Peyer's patch (tissue), 4 donors: ENCODE measurements around the gene LRCH4. TPM values are rescaled to one million over a fixed set of nuclear protein-coding genes. Genes with fewer than 3 reads are reported as not detected.

ENCODE experiments used
- DNase-seq, 3 donors: peaks; one replicate each; pipeline ENCODE4 v3.0.0-alpha.2; 2017 to 2019
- H3K27ac ChIP-seq, 4 donors: fragments of 200-600 bp; sonication (generic); one replicate each; pipeline ENCODE4 v1.5.1; 2016 to 2019
- H3K27me3 ChIP-seq, 2 donors: fragments of 200-600 bp; sonication (generic); one replicate each; pipeline ENCODE4 v1.5.1; 2019
- H3K36me3 ChIP-seq, 3 donors: fragments of 200-600 bp; sonication (generic); one replicate each; pipeline ENCODE4 v1.5.1; 2016 to 2019
- H3K4me1 ChIP-seq, 4 donors: fragments of 200-600 bp; sonication (generic); one replicate each; pipeline ENCODE4 v1.5.1; 2016 to 2019
- H3K4me3 ChIP-seq, 4 donors: fragments of 200-600 bp; sonication (generic); 1 replicate in 3 of 4; 2 replicates in 1 of 4; pipeline ENCODE4 v1.5.1; 2016 to 2019; ENCODE audit warnings: mild to moderate bottlenecking in 1 of 4
- H3K9me3 ChIP-seq, 4 donors: fragments of 200-600 bp; sonication (generic); one replicate each; pipeline ENCODE4 v1.5.1; 2016 to 2019; ENCODE audit warnings: mild to moderate bottlenecking in 1 of 4
- CTCF ChIP-seq, 6 experiments: fragments of 450-650 bp in 4 of 6; fragments of 200-600 bp in 2 of 6; sonication (generic) in 1 of 6; IDR thresholded peaks; one replicate each; pipeline ENCODE4 v1.5.1; 2017 to 2019; ENCODE audit warnings: antibody characterized with exemption in 6 of 6, mild to moderate bottlenecking in 3 of 6, moderate library complexity in 1 of 6
- POLR2A ChIP-seq, 2 donors: fragments of 450-650 bp; IDR thresholded peaks; one replicate each; pipeline ENCODE4 v1.5.1; 2017; ENCODE audit warnings: antibody characterized with exemption in 2 of 2, mild to moderate bottlenecking in 2 of 2, moderate library complexity in 2 of 2
- total RNA-seq, 4 donors: library from RNA; depleted of rRNA; stranded (reverse); fragments of >200 nt; gene quantifications; one replicate each; pipeline ENCODE4 v1.1.0, GENCODE V29; 2016

Gene LRCH4
- total RNA-seq, 4 donors from 2014 or later: 76.7 to 232 (median 156) TPM

GRCh38 chr7:100577103-100577502, 8.8 kb downstream of the LRCH4 start:
- Histone ChIP-seq H3K36me3 (peaks cover 0 to 80% (median 4%) of the 10 kb centered on the region in 3 donors), H3K27ac (no peak overlapping the region), H3K4me1 (peaks cover 0 to under 1% (median 0%) of the 10 kb centered on the region in 4 donors), H3K4me3 (no peak overlapping the region), H3K27me3 (no peaks in the 10 kb centered on the region), H3K9me3 (no peaks in the 10 kb centered on the region)
- no peak for DNase-seq
- TF ChIP-seq POLR2A (IDR thresholded peaks at IDR 0.05) (no peak), CTCF (IDR thresholded peaks at IDR 0.05) (no peak)

- no peak for TF ChIP-seq CTCF (IDR thresholded peaks at IDR 0.05)
- TF ChIP-seq POLR2A (IDR thresholded peaks at IDR 0.05): no peak
- Histone ChIP-seq H3K4me3 (no peak overlapping the region), H3K27me3 (no peaks in the 10 kb centered on the region), H3K27ac (no peak overlapping the region), H3K9me3 (no peaks in the 10 kb centered on the region), H3K4me1 (no peaks in the 10 kb centered on the region), H3K36me3 (peaks cover 0 to 74% (median 4%) of the 10 kb centered on the region in 3 donors)
- no peak for DNase-seq
Measured at GRCh38 chr7:100576384-100576993, 9.4 kb downstream of the LRCH4 start.

GRCh38 chr7:100575746-100576383, 10.1 kb downstream of the LRCH4 start:
- H3K36me3 ChIP-seq: peaks cover 0 to 67% (median 4%) of the 10 kb centered on the region in 3 donors
- TF ChIP-seq CTCF (IDR thresholded peaks at IDR 0.05) (no peak), POLR2A (IDR thresholded peaks at IDR 0.05) (no peak)
- no peak overlapping the region for H3K4me3 ChIP-seq

GRCh38 chr7:100575206-100575631, 10.7 kb downstream of the LRCH4 start:
- Histone ChIP-seq H3K4me1 (peaks cover 0 to 13% (median 5%) of the 10 kb centered on the region in 4 donors), H3K4me3 (no peak overlapping the region), H3K36me3 (peaks cover 0 to 65% (median 4%) of the 10 kb centered on the region in 3 donors), H3K27me3 (no peaks in the 10 kb centered on the region), H3K27ac (no peak overlapping the region), H3K9me3 (no peaks in the 10 kb centered on the region)
- DNase-seq: no peak
- TF ChIP-seq POLR2A (IDR thresholded peaks at IDR 0.05) (no peak), CTCF (IDR thresholded peaks at IDR 0.05) (no peak)

More at GRCh38 chr7:100575746-100576383, 10.1 kb downstream of the LRCH4 start:
- peaks cover 0 to 6% (median under 1%) of the 10 kb centered on the region in 4 donors for H3K4me1 ChIP-seq
- H3K27me3 ChIP-seq: no peaks in the 10 kb centered on the region
- no peak overlapping the region for H3K27ac ChIP-seq
- no peaks in the 10 kb centered on the region for H3K9me3 ChIP-seq
- DNase-seq: no peak

GRCh38 chr7:100574362-100575205, 11.3 kb downstream of the LRCH4 start:
- Histone ChIP-seq H3K27me3 (no peaks in the 10 kb centered on the region), H3K36me3 (peaks cover 0 to 59% (median 4%) of the 10 kb centered on the region in 3 donors), H3K9me3 (no peaks in the 10 kb centered on the region), H3K27ac (no peak overlapping the region), H3K4me3 (no peak overlapping the region), H3K4me1 (peaks cover 0 to 19% (median 9%) of the 10 kb centered on the region in 4 donors)
- peak in 1 of 3 donors; percentile 45 for DNase-seq
- TF ChIP-seq CTCF (IDR thresholded peaks at IDR 0.05): no peak
- no peak for TF ChIP-seq POLR2A (IDR thresholded peaks at IDR 0.05)
